ENCODE results near the gene MCHR1. TPM values are rescaled to one million over a fixed set of nuclear protein-coding genes. Genes with fewer than 3 reads are reported as not detected.

Gene MCHR1
- total and polyA plus RNA-seq, 4 donors = 0.23 to 2.4 (median 1.1) TPM

DNA sequence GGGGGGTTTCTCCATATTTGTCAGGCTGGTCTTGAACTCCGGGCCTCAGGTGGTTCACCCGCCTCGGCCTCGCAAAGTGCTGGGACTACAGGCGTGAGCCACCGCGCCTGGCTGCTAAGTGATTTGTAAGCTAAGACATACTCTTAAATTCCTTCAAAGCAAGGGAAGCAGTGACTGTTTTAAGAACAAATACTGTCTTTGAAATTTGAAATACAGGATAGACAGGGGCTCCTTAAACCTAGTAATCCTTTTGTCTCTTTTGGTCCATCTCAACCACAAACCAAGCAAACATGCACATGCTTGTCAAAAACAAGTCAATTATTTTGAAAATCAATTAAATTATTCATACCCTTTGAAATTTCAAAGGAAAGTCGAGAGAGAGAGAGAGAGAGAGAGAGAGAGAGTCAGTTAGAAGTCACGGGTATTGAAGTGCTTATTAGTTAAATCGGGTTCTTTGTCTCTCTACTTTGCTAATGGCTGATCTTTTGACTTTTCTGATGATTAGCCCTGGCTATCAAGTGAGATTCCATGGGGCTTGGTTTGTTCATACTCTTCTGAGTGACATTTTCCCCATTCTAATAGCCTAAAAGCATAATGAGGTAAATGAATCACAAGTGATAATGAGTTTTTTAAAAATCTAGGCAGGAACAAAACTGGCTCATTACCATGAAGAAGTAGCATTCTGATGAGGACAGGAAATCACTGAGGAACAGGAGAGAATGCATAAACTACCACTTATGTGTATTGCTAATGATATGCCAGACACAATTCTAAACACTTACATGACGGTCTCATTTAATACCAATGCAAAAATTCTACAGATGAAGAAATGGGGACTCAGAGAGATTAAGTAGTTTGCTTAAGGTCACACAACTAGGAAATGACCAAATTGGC is 48.0 kb downstream of the MCHR1 start:
- no peaks in the 10 kb centered on the region for H3K27me3 ChIP-seq (ENCODE audit: control insufficient read depth in 4 of 4, insufficient read depth in 4 of 4, low read length in 3 of 4)
- no peak for DNase-seq (ENCODE audit: low spot score)
- H3K27ac ChIP-seq (ENCODE audit: low read depth in 1 of 2, low read length in 2 of 2) = no peak overlapping the region
- WGBS = 92% methylated on average over 11 of the region's 11 CpGs
- no peaks in the 10 kb centered on the region for H3K9me3 ChIP-seq (ENCODE audit: control insufficient read depth in 4 of 4, low read length in 3 of 4)
- no peak overlapping the region for H3K9ac ChIP-seq (ENCODE audit: low read depth in 1 of 2, low read length in 2 of 2)
- no peaks in the 10 kb centered on the region for H3K36me3 ChIP-seq (ENCODE audit: control insufficient read depth in 4 of 4, insufficient read depth in 3 of 4, low read depth in 1 of 4, low read length in 3 of 4)
- TF ChIP-seq, protein P1, sequence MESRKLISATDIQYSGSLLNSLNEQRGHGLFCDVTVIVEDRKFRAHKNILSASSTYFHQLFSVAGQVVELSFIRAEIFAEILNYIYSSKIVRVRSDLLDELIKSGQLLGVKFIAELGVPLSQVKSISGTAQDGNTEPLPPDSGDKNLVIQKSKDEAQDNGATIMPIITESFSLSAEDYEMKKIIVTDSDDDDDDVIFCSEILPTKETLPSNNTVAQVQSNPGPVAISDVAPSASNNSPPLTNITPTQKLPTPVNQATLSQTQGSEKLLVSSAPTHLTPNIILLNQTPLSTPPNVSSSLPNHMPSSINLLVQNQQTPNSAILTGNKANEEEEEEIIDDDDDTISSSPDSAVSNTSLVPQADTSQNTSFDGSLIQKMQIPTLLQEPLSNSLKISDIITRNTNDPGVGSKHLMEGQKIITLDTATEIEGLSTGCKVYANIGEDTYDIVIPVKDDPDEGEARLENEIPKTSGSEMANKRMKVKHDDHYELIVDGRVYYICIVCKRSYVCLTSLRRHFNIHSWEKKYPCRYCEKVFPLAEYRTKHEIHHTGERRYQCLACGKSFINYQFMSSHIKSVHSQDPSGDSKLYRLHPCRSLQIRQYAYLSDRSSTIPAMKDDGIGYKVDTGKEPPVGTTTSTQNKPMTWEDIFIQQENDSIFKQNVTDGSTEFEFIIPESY (IDR thresholded peaks at IDR 0.05) = no peak
- no peak for TF ChIP-seq GABPA (IDR thresholded peaks at IDR 0.05 in 1 of 2, conservative IDR thresholded peaks at IDR 0.05 in 1 of 2)
- no peak for TF ChIP-seq EGR1 (IDR thresholded peaks at IDR 0.05; ENCODE audit: low read depth in 2 of 2)
- no peak for TF ChIP-seq TAF1 (conservative IDR thresholded peaks at IDR 0.05)
- no peak for TF ChIP-seq FOXA1 (IDR thresholded peaks at IDR 0.05)
- H3K4me1 ChIP-seq (ENCODE audit: control insufficient read depth in 4 of 4, insufficient read depth in 4 of 4, low read length in 3 of 4) = peaks cover 0 to 1% (median under 1%) of the 10 kb centered on the region in 4 donors
- no peak overlapping the region for H3K4me3 ChIP-seq (ENCODE audit: low read depth in 1 of 3, low read length in 3 of 3)

DNA sequence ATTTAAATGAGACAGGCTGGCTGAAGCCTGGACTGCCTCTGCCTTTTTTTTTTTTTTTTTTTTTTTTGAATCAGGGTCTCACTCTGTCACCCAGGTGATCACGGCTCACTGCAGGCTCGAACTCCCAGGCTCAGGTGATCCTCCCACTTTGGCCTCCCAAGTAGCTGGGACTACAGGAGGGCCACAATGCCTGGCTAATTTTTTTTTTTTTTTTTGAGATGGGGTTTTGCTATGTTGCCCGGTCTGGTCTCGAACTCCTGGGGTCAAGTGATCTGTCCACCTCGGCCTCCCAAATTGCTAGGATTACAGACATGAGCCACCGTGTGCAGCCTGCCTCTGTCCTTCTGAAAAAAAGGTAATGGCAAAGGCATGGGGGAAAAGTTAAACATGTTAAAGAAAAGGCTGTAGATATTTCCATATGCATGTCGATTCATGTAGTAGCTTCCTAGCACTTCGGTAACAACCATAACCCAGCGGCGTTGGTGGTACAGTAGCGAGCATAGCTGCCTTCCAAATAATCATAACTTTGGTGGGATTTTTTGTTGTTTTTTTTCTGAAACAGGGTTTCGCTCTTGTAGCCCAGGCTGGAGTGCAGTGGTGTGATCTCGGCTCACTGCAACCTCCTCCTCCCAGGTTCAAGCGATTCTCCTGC is 48.8 kb downstream of the MCHR1 start:
- DNase-seq (ENCODE audit: low spot score) = no peak
- TF ChIP-seq GABPA (IDR thresholded peaks at IDR 0.05 in 1 of 2, conservative IDR thresholded peaks at IDR 0.05 in 1 of 2) (no peak), YY1 (IDR thresholded peaks at IDR 0.05) (no peak), HNF4G (IDR thresholded peaks at IDR 0.05) (no peak)
- TF ChIP-seq, protein P1 (IDR thresholded peaks at IDR 0.05) = no peak
- 94% methylated on average over 14 of the region's 14 CpGs for WGBS
- no peak overlapping the region for H3K27ac ChIP-seq (ENCODE audit: low read depth in 1 of 2, low read length in 2 of 2)
- no peak overlapping the region for H3K4me3 ChIP-seq (ENCODE audit: low read depth in 1 of 3, low read length in 3 of 3)
- H3K9me3 ChIP-seq (ENCODE audit: control insufficient read depth in 4 of 4, low read length in 3 of 4) = no peaks in the 10 kb centered on the region
- H3K36me3 ChIP-seq (ENCODE audit: control insufficient read depth in 4 of 4, insufficient read depth in 3 of 4, low read depth in 1 of 4, low read length in 3 of 4) = no peaks in the 10 kb centered on the region
- H3K9ac ChIP-seq (ENCODE audit: low read depth in 1 of 2, low read length in 2 of 2) = no peak overlapping the region
- H3K27me3 ChIP-seq (ENCODE audit: control insufficient read depth in 4 of 4, insufficient read depth in 4 of 4, low read length in 3 of 4) = no peaks in the 10 kb centered on the region
- peaks cover 0 to 7% (median under 1%) of the 10 kb centered on the region in 4 donors for H3K4me1 ChIP-seq (ENCODE audit: control insufficient read depth in 4 of 4, insufficient read depth in 4 of 4, low read length in 3 of 4)

DNA sequence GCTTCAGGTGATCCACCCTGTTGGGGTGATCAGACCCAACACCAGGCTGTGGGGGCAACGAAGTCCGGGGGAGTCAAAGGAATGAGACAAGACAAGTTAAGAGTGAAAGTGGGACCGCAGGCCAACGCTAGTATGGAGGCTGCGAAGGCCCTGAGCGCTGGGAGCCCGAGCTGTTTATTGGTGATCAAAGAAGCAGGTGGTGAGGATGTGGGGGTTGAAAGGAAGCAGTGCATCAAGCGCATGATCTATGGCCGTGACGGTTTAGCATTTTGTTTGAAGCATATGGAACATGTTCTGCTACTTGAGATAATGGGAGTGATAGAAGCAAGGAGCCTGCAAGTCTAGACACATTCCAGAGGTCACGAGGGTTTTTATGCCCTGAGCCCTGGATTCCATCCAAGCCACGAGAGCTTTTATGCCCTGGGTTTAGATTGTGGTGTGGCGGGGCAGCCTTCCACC is 49.5 kb downstream of the MCHR1 start:
- DNase-seq (ENCODE audit: low spot score) = no peak

More for the DNA sequence above, 49.5 kb downstream of the MCHR1 start:
- 71% methylated on average over 13 of the region's 13 CpGs for WGBS
- Histone ChIP-seq H3K27ac (ENCODE audit: low read depth in 1 of 2, low read length in 2 of 2) (no peak overlapping the region), H3K4me3 (ENCODE audit: low read depth in 1 of 3, low read length in 3 of 3) (no peak overlapping the region), H3K9me3 (ENCODE audit: control insufficient read depth in 4 of 4, low read length in 3 of 4) (no peaks in the 10 kb centered on the region), H3K27me3 (ENCODE audit: control insufficient read depth in 4 of 4, insufficient read depth in 4 of 4, low read length in 3 of 4) (no peaks in the 10 kb centered on the region), H3K36me3 (ENCODE audit: control insufficient read depth in 4 of 4, insufficient read depth in 3 of 4, low read depth in 1 of 4, low read length in 3 of 4) (no peaks in the 10 kb centered on the region), H3K9ac (ENCODE audit: low read depth in 1 of 2, low read length in 2 of 2) (no peak overlapping the region), H3K4me1 (ENCODE audit: control insufficient read depth in 4 of 4, insufficient read depth in 4 of 4, low read length in 3 of 4) (peaks cover 0 to 7% (median under 1%) of the 10 kb centered on the region in 4 donors)
- TF ChIP-seq GABPA (IDR thresholded peaks at IDR 0.05 in 1 of 2, conservative IDR thresholded peaks at IDR 0.05 in 1 of 2) (no peak), YY1 (IDR thresholded peaks at IDR 0.05) (no peak), TAF1 (conservative IDR thresholded peaks at IDR 0.05) (no peak), RAD21 (IDR thresholded peaks at IDR 0.05) (no peak), REST (IDR thresholded peaks at IDR 0.05) (no peak)
